ENCODE results near the gene FSTL3.

DNA sequence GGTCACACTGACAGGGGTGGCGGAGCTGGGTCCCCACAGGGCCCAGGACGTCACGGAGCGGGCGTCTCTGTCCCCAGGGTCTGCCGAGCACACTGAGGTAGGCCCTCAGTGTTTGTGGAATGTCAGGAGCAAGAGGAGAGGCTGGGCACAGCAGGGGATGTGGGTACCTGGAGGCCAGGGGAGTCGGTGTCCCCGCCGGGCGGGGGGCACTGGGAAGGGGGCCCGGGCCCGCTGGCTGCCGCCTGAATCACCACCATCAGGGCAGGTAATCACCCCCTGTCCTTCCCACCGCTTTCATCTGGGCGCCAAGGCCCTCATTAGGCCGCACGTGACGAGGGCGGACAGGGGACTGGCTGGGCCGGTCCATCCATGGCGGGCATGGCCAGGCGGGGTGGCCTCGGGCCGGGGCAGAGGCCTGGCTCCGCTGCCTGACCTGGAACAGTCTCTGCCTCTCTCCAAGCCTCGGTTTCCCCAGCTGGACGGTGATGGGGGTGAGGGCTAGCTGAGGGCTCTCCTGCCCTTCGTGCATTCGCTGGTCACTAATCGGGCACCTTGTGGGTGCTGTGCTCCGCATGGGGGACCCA, 35.5 kb upstream of the FSTL3 start:
- TF ChIP-seq EZH2 (IDR thresholded peaks at IDR 0.05), result no peak
- TF ChIP-seq POLR2AphosphoS5 (IDR thresholded peaks at IDR 0.05; ENCODE audit: borderline replicate concordance, low read depth, low read length), result no peak
- no peak for TF ChIP-seq FOXP2 (optimal IDR thresholded peaks at IDR 0.05; ENCODE audit: control extremely low read depth, extremely low read length, insufficient read depth)
